GM21529 (cell line): ENCODE results near the gene PBX3.

ENCODE experiments used
- ATAC-seq: cut with Tn5 transposase; IDR thresholded peaks from one replicate; pipeline ENCODE4 v1.9.1; 2021; ENCODE audit not compliant: unreplicated experiment

The PBX3 gene

GRCh38 chr9:125969462-125969861 lies 222.3 kb downstream of the PBX3 start:
- ATAC-seq: no peak

GRCh38 chr9:125969868-125970267 lies 222.7 kb downstream of the PBX3 start:
- no peak for ATAC-seq

- ATAC-seq: no peak
Observed at GRCh38 chr9:125970340-125970739, 223.2 kb downstream of the PBX3 start.

- ATAC-seq: no peak
Observed at GRCh38 chr9:125971050-125971449, 223.9 kb downstream of the PBX3 start.

GRCh38 chr9:125972012-125972729 lies 225.0 kb downstream of the PBX3 start:
- ATAC-seq: no peak

- no peak for ATAC-seq
Observed at GRCh38 chr9:125973547-125973946, 226.4 kb downstream of the PBX3 start.

- no peak for ATAC-seq
Observed at GRCh38 chr9:125974705-125975104, 227.5 kb downstream of the PBX3 start.

GRCh38 chr9:125977223-125977622 lies 230.1 kb downstream of the PBX3 start:
- ATAC-seq: no peak

GRCh38 chr9:125979383-125979782 lies 232.2 kb downstream of the PBX3 start:
- ATAC-seq: no peak

GRCh38 chr9:125982798-125983406 lies 235.7 kb downstream of the PBX3 start:
- ATAC-seq: no peak

- no peak for ATAC-seq
Observed at GRCh38 chr9:125983681-125984080, 236.5 kb downstream of the PBX3 start.

GRCh38 chr9:125984461-125984860 lies 237.3 kb downstream of the PBX3 start:
- ATAC-seq: no peak

GRCh38 chr9:125985142-125985997 lies 238.2 kb downstream of the PBX3 start:
- ATAC-seq: no peak

GRCh38 chr9:125985998-125986655 lies 239.0 kb downstream of the PBX3 start:
- ATAC-seq: no peak

GRCh38 chr9:125986966-125987365 lies 239.8 kb downstream of the PBX3 start:
- no peak for ATAC-seq

- ATAC-seq: no peak
Observed at GRCh38 chr9:125987420-125987819, 240.2 kb downstream of the PBX3 start.

- ATAC-seq: no peak
Observed at GRCh38 chr9:125988479-125989050, 241.4 kb downstream of the PBX3 start.

GRCh38 chr9:125989090-125989501 lies 241.9 kb downstream of the PBX3 start:
- ATAC-seq: no peak

- no peak for ATAC-seq
Observed at GRCh38 chr9:125989524-125990180, 242.5 kb downstream of the PBX3 start.

GRCh38 chr9:125990186-125990792 lies 243.1 kb downstream of the PBX3 start:
- ATAC-seq: no peak
